HG03159 (cell line): ENCODE results near the gene HNRNPUL1.
"Not testable (repeated sequence)": the region's sequence is repeated elsewhere in the genome, so short reads cannot be mapped to it uniquely, and the experiment has no call there.

Source experiments
- ATAC-seq: cut with Tn5 transposase; IDR thresholded peaks from one replicate; pipeline ENCODE4 v1.9.1; 2021; ENCODE audit warnings: mild to moderate bottlenecking, moderate library complexity; ENCODE audit not compliant: unreplicated experiment

Gene HNRNPUL1

GRCh38 chr19:41324231-41324702 is 60.1 kb downstream of the HNRNPUL1 start:
- ATAC-seq: no peak

GRCh38 chr19:41324921-41325639 is 60.9 kb downstream of the HNRNPUL1 start:
- no peak for ATAC-seq

- no peak for ATAC-seq
These were observed 61.4 kb downstream of the HNRNPUL1 start for GRCh38 chr19:41325640-41325946.

GRCh38 chr19:41325947-41326706 is 62.0 kb downstream of the HNRNPUL1 start:
- no peak for ATAC-seq

GRCh38 chr19:41327076-41327575 is 63.0 kb downstream of the HNRNPUL1 start:
- ATAC-seq: peak; percentile 6

- peak; percentile 43 for ATAC-seq
These were observed 63.5 kb downstream of the HNRNPUL1 start for GRCh38 chr19:41327576-41328156.

- ATAC-seq: peak; percentile 15
These were observed 64.1 kb downstream of the HNRNPUL1 start for GRCh38 chr19:41328157-41328841.

- ATAC-seq: no peak
These were observed 64.7 kb downstream of the HNRNPUL1 start for GRCh38 chr19:41328842-41329225.

- no peak for ATAC-seq
These were observed 66.3 kb downstream of the HNRNPUL1 start for GRCh38 chr19:41330481-41330880.

- ATAC-seq: no peak
These were observed 66.9 kb downstream of the HNRNPUL1 start for GRCh38 chr19:41330946-41331678.

GRCh38 chr19:41332000-41332399 is 67.8 kb downstream of the HNRNPUL1 start:
- no peak for ATAC-seq

GRCh38 chr19:41332468-41332867 is 68.3 kb downstream of the HNRNPUL1 start:
- ATAC-seq: no peak

GRCh38 chr19:41334793-41335192 is 70.6 kb downstream of the HNRNPUL1 start:
- ATAC-seq: no peak

GRCh38 chr19:41335467-41335866 is 71.3 kb downstream of the HNRNPUL1 start:
- ATAC-seq: no peak

- no peak for ATAC-seq
These were observed 75.8 kb downstream of the HNRNPUL1 start for GRCh38 chr19:41339936-41340335.

- no peak for ATAC-seq
These were observed 77.7 kb downstream of the HNRNPUL1 start for GRCh38 chr19:41341669-41342490.

GRCh38 chr19:41344162-41344561 is 80.0 kb downstream of the HNRNPUL1 start:
- ATAC-seq: no peak

GRCh38 chr19:41346916-41347315 is 82.7 kb downstream of the HNRNPUL1 start:
- ATAC-seq: not testable (repeated sequence)

- ATAC-seq: peak; percentile 2
These were observed 86.7 kb downstream of the HNRNPUL1 start for GRCh38 chr19:41350735-41351338.
